Fibroblast of skin of left biceps (primary cell): ENCODE data around the gene SCLY.
"Not testable (repeated sequence)": the region's sequence is repeated elsewhere in the genome, so short reads cannot be mapped to it uniquely, and the experiment has no call there.

ENCODE experiments used
- DNase-seq, 2 experiments: peaks; one replicate each; pipeline ENCODE4 v3.0.0-alpha.2; 2013; ENCODE audit warnings: low read depth in 2 of 2

Gene SCLY

GRCh38 chr2:238108423-238109183 is 47.8 kb downstream of the SCLY start:
- no peak for DNase-seq

GRCh38 chr2:238113611-238114010 is 52.8 kb downstream of the SCLY start:
- no peak for DNase-seq

GRCh38 chr2:238114331-238114841 is 53.6 kb downstream of the SCLY start:
- no peak for DNase-seq

- no peak for DNase-seq
Observed at GRCh38 chr2:238114851-238115660, 54.3 kb downstream of the SCLY start.

GRCh38 chr2:238115709-238116108 is 54.9 kb downstream of the SCLY start:
- not testable (repeated sequence) for DNase-seq

GRCh38 chr2:238116298-238117198 is 55.7 kb downstream of the SCLY start:
- DNase-seq = no peak

GRCh38 chr2:238117199-238118154 is 56.7 kb downstream of the SCLY start:
- no peak for DNase-seq

GRCh38 chr2:238119756-238120462 is 59.1 kb downstream of the SCLY start:
- no peak for DNase-seq

- no peak for DNase-seq
Observed at GRCh38 chr2:238120463-238121298, 59.9 kb downstream of the SCLY start.

- no peak for DNase-seq
Observed at GRCh38 chr2:238121511-238122286, 60.9 kb downstream of the SCLY start.

- DNase-seq = no peak
Observed at GRCh38 chr2:238122287-238123217, 61.8 kb downstream of the SCLY start.

- no peak for DNase-seq
Observed at GRCh38 chr2:238123218-238123971, 62.6 kb downstream of the SCLY start.

- no peak for DNase-seq
Observed at GRCh38 chr2:238123991-238124470, 63.2 kb downstream of the SCLY start.

- no peak for DNase-seq
Observed at GRCh38 chr2:238124488-238125126, 63.8 kb downstream of the SCLY start.

- no peak for DNase-seq
Observed at GRCh38 chr2:238125127-238125885, 64.5 kb downstream of the SCLY start.
